Ectodermal cell (in vitro differentiated cells): Measurements from ENCODE around the gene ADPRHL1.
"Not testable (repeated sequence)": the region's sequence is repeated elsewhere in the genome, so short reads cannot be mapped to it uniquely, and the experiment has no call there.

Experiments
- H3K27ac ChIP-seq: 2 replicates; pipeline ENCODE4 v1.7.0; 2013; ENCODE audit warnings: mild to moderate bottlenecking, low read depth, low read length; ENCODE audit not compliant: insufficient read depth, poor library complexity, severe bottlenecking
- H3K27me3 ChIP-seq: 2 replicates; pipeline ENCODE4 v1.7.0; 2013; ENCODE audit warnings: mild to moderate bottlenecking, low read length; ENCODE audit not compliant: insufficient read depth, control insufficient read depth, poor library complexity, severe bottlenecking
- H3K36me3 ChIP-seq: one replicate; pipeline ENCODE4 v1.7.0; 2013; ENCODE audit warnings: low read length; ENCODE audit not compliant: control insufficient read depth, insufficient read depth
- H3K4me1 ChIP-seq: one replicate; pipeline ENCODE4 v1.7.0; 2013; ENCODE audit warnings: low read length; ENCODE audit not compliant: control insufficient read depth, insufficient read depth
- H3K4me3 ChIP-seq: 2 replicates; pipeline ENCODE4 v1.7.0; 2013; ENCODE audit warnings: low read depth, low read length, control low read depth; ENCODE audit not compliant: insufficient read depth
- H3K9me3 ChIP-seq: 2 replicates; pipeline ENCODE4 v1.7.0; 2013; ENCODE audit warnings: mild to moderate bottlenecking, low read length, moderate library complexity; ENCODE audit not compliant: control insufficient read depth
- WGBS, 2 experiments: methylation state at CpG; one replicate each; pipeline ENCODE4 v1.1.7; 2013; ENCODE audit warnings: missing lambda C conversion rate in 2 of 2; 5-methylcytosine and 5-hydroxymethylcytosine counted together

ADPRHL1 gene

DNA sequence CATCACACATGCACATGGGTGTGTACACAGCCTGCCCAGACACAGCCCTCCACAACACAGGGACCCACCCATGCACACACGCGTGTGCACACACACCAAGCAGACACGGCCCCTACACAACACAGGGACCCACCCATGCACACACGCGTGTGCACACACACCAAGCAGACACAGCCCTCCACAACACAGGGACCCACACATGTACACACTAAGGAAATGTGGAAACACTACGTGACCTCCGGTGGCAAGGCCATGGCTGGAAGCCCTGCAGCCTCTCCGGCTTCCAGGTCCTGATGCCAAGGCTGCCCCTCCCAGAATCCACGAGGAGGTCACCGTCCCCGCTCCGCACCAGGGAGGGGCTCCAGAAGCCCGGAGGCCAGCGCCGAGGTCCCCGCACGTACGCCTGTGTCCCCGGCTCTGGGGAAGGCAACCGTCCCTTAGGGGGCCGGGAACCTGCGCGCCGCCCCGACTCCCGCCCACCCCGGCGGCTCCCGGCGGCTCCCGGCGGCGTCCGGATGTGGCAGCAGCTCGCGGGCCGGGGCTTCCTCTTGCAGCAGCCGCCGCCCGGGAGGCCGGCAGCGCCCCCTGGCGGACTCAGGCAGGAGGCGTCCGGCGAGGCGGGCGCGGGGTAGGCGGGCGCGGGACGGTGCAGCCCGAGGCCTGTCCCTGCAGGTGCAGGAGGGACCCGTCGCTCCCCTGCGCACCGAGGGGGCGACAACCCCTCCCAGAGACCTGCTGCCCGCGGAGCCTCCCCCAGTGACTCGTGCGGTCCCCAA is 59.5 kb downstream of the ADPRHL1 start:
- Histone ChIP-seq H3K27me3 (no peaks in the 10 kb centered on the region), H3K27ac (no peak overlapping the region), H3K36me3 (no peaks in the 10 kb centered on the region), H3K4me1 (no peaks in the 10 kb centered on the region), H3K4me3 (peak overlapping the region; percentile 50), H3K9me3 (no peaks in the 10 kb centered on the region)
- 10% methylated on average over 63 of the region's 63 CpGs for WGBS, 2 experiments

DNA sequence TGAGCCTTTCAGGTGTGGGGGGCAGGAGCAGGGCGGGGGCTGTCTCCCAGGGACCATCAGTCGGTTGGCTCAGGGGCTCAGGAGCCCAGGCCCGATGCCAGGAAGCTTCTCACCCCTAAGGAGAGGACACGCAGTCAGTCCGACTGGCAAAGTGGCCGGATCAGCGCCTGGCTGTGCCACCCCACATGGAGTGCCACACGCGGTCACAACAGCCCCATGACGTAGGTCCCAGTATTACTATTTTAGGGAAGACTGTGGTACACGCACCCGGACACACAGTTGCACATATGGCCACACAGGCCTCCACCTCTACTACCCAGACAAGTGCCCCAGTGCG is 60.1 kb downstream of the ADPRHL1 start:
- Histone ChIP-seq H3K27ac (no peak overlapping the region), H3K4me3 (peak overlapping the region; percentile 50), H3K9me3 (no peaks in the 10 kb centered on the region), H3K4me1 (no peaks in the 10 kb centered on the region), H3K27me3 (no peaks in the 10 kb centered on the region), H3K36me3 (no peaks in the 10 kb centered on the region)
- 93 to 96% methylated on average over 13 of the region's 13 CpGs for WGBS, 2 experiments

GRCh38 chr13:113390874-113391497 is 62.3 kb downstream of the ADPRHL1 start:
- H3K9me3 ChIP-seq: no peaks in the 10 kb centered on the region
- no peak overlapping the region for H3K27ac ChIP-seq
- H3K27me3 ChIP-seq: no peaks in the 10 kb centered on the region
- 58 to 63% methylated on average over 10 of the region's 10 CpGs for WGBS, 2 experiments
- H3K4me1 ChIP-seq: no peaks in the 10 kb centered on the region
- no peak overlapping the region for H3K4me3 ChIP-seq
- H3K36me3 ChIP-seq: no peaks in the 10 kb centered on the region

DNA sequence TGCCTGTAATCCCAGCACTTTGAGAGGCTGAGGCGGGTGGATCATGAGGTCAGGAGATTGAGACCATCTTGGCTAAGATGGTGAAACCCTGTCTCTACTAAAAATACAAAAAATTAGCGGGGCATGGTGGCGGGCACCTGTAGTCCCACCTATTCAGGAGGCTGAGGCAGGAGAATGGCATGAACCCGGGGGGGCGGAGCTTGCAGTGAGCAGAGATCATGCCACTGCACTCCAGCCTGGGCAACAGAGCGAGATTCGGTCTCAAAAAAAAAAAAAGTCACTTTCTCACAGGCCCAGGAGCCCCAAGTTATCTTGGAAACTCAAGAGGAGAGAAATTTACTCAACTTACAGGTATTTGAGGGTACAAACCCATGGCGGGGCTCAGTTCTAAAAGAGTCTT is 63.7 kb downstream of the ADPRHL1 start:
- H3K36me3 ChIP-seq, H3K9me3 ChIP-seq, H3K27me3 ChIP-seq, H3K27ac ChIP-seq, H3K4me1 ChIP-seq, H3K4me3 ChIP-seq: not testable (repeated sequence)
- WGBS, 2 experiments: 88 to 89% methylated on average over 8 of the region's 8 CpGs

DNA sequence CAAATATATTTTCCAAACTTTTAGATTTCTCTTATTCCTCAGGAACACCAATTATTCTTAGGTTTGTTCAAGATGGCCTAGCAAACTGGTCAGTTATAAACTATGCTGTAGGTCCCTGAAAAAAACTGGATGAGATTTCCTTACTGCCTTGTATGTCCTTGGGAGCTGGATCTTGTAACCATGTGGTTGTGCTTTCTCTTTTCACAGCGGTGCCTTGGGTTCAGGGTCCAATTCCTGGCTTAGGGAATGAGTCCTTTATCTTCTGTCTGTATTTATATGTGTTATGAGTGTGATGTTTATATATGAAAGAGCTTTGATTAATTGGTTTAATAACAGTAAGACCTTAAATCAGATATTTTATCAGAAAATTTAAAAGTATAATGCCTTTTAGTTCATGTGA is 65.9 kb downstream of the ADPRHL1 start:
- Histone ChIP-seq H3K36me3 (no peaks in the 10 kb centered on the region), H3K27me3 (no peaks in the 10 kb centered on the region), H3K4me1 (no peaks in the 10 kb centered on the region), H3K9me3 (no peaks in the 10 kb centered on the region), H3K4me3 (no peak overlapping the region), H3K27ac (no peak overlapping the region)
- WGBS, 2 experiments: 89 to 95% methylated on average over 1 of the region's 1 CpG

DNA sequence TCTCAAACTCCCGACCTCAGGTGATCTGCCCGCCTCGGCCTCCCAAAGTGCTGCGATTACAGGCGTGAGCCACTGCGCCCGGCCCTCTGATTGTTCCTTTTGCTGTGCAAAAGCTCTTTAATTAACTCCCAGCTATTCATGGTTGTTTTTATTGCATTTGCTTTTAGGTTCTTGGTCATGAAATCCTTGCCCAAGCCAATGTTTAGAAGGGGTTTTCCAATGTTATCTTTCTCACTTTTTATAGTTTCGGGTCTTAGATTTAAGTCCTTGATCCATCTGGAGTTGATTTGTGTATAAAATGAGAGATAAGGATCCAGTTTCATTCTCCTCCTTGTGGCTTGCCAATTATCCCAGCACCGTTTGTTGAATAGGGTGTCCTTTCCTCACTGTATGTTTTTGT is 70.2 kb downstream of the ADPRHL1 start:
- Histone ChIP-seq H3K36me3 (no peaks in the 10 kb centered on the region), H3K27ac (no peak overlapping the region), H3K4me3 (no peak overlapping the region), H3K4me1 (no peaks in the 10 kb centered on the region), H3K9me3 (no peaks in the 10 kb centered on the region), H3K27me3 (no peaks in the 10 kb centered on the region)
- 93 to 96% methylated on average over 9 of the region's 9 CpGs for WGBS, 2 experiments

GRCh38 chr13:113382542-113382941 is 70.7 kb downstream of the ADPRHL1 start:
- H3K27ac ChIP-seq, H3K27me3 ChIP-seq, H3K4me1 ChIP-seq, H3K36me3 ChIP-seq, H3K9me3 ChIP-seq, H3K4me3 ChIP-seq: not testable (repeated sequence)
- 100% methylated on average over 1 of the region's 2 CpGs; no CpG with 5 or more reads in 1 of the 2 experiments for WGBS, 2 experiments

- no peaks in the 10 kb centered on the region for H3K4me1 ChIP-seq
- H3K27me3 ChIP-seq: no peaks in the 10 kb centered on the region
- H3K27ac ChIP-seq: no peak overlapping the region
- WGBS, 2 experiments: 93 to 94% methylated on average over 10 of the region's 10 CpGs
- H3K36me3 ChIP-seq: no peaks in the 10 kb centered on the region
- no peak overlapping the region for H3K4me3 ChIP-seq
- H3K9me3 ChIP-seq: no peaks in the 10 kb centered on the region
Observed at GRCh38 chr13:113378825-113379224, 74.5 kb downstream of the ADPRHL1 start.

DNA sequence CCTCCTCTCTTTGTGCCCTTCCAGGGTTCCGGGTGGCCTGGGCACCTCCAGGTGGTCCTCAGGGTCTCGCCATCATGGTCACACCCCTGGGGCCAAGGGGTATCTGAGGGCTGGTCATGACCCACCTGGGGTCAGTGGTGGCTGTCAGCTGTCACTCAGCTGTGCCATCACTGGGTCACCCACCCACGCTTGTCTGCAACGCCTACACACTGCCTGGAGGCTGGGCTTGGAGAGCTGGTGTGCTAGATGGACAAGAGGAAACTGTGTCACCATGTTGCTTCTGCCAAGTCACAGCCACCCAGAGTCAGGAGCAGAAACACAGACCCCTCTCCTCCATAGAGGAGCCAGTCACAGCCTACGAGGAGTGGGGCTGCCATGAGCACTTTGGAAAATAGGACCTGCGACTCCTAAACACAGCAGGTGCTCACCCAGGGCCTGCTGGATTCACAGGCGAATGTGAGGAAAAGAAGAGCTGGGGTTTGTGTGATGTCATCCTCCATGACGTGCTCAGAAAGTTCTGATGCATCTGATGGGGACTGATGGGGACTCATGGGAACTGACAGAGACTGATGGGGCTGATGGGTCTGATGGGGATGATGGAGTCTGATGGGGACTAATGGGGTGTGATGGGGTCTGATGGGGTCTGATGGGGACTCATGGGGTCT is 78.6 kb downstream of the ADPRHL1 start:
- no peaks in the 10 kb centered on the region for H3K36me3 ChIP-seq
- no peak overlapping the region for H3K27ac ChIP-seq
- WGBS, 2 experiments: 92 to 95% methylated on average over 8 of the region's 8 CpGs
- no peaks in the 10 kb centered on the region for H3K27me3 ChIP-seq
- H3K4me3 ChIP-seq: no peak overlapping the region
- H3K4me1 ChIP-seq: no peaks in the 10 kb centered on the region
- H3K9me3 ChIP-seq: no peaks in the 10 kb centered on the region

- no peaks in the 10 kb centered on the region for H3K4me1 ChIP-seq
- 94 to 95% methylated on average over 20 of the region's 20 CpGs for WGBS, 2 experiments
- no peak overlapping the region for H3K27ac ChIP-seq
- H3K27me3 ChIP-seq: no peaks in the 10 kb centered on the region
- H3K36me3 ChIP-seq: no peaks in the 10 kb centered on the region
- no peak overlapping the region for H3K4me3 ChIP-seq
- no peaks in the 10 kb centered on the region for H3K9me3 ChIP-seq
Observed at GRCh38 chr13:113373811-113374485, 79.3 kb downstream of the ADPRHL1 start.
